Spleen (tissue), 11 donors: Measurements from ENCODE around the gene CACNA2D4. TPM values are rescaled to one million over a fixed set of nuclear protein-coding genes. Genes with fewer than 3 reads are reported as not detected.
A peak's percentile ranks its signal among the peaks of the same experiment; 100 is the strongest.

Experiments
- DNase-seq: peaks from one replicate; pipeline ENCODE4 v3.0.0-alpha.2; 2020
- H3K27ac ChIP-seq, 8 donors: fragments of 200-600 bp; sonication (generic) in 7 of 8; 1 replicate in 4 of 8; 2 replicates in 4 of 8; pipeline versions ENCODE4 v1.5.0 to v1.8.0; 2016 to 2021; ENCODE audit warnings: inconsistent platforms in 4 of 8, mild to moderate bottlenecking in 4 of 8, moderate library complexity in 1 of 8
- H3K27me3 ChIP-seq, 7 donors: fragments of 200-600 bp; sonication (generic) in 6 of 7; replicated peaks in 1 of 7; 1 replicate in 4 of 7; 2 replicates in 3 of 7; pipeline versions ENCODE4 v1.5.0 to v1.8.0; 2016 to 2021; ENCODE audit warnings: inconsistent platforms in 3 of 7, mild to moderate bottlenecking in 1 of 7
- H3K36me3 ChIP-seq, 6 donors: fragments of 200-600 bp; sonication (generic) in 5 of 6; 1 replicate in 4 of 6; 2 replicates in 2 of 6; pipeline versions ENCODE4 v1.5.0 to v1.8.0; 2016 to 2021; ENCODE audit warnings: inconsistent platforms in 2 of 6
- H3K4me1 ChIP-seq, 6 donors: fragments of 200-600 bp; sonication (generic) in 5 of 6; 1 replicate in 3 of 6; 2 replicates in 3 of 6; pipeline versions ENCODE4 v1.5.0 to v1.8.0; 2016 to 2021; ENCODE audit warnings: inconsistent platforms in 3 of 6
- H3K4me3 ChIP-seq, 8 donors: fragments of 200-600 bp; sonication (generic) in 7 of 8; 1 replicate in 4 of 8; 2 replicates in 4 of 8; pipeline versions ENCODE4 v1.5.0 to v1.8.0; 2016 to 2021; ENCODE audit warnings: inconsistent platforms in 4 of 8, mild to moderate bottlenecking in 4 of 8, moderate library complexity in 2 of 8
- H3K9me3 ChIP-seq, 8 donors: fragments of 200-600 bp; sonication (generic) in 7 of 8; 1 replicate in 4 of 8; 2 replicates in 4 of 8; pipeline versions ENCODE4 v1.5.0 to v1.8.0; 2016 to 2021; ENCODE audit warnings: inconsistent platforms in 4 of 8
- POLR2A ChIP-seq, 3 donors: fragments of 450-650 bp; IDR thresholded peaks; one replicate each; pipeline ENCODE4 v1.5.1; 2017; ENCODE audit warnings: antibody characterized with exemption in 3 of 3, mild to moderate bottlenecking in 1 of 3
- POLR2AphosphoS5 ChIP-seq, 3 donors: sonication (generic); formaldehyde crosslinking; IDR thresholded peaks; one replicate each; pipeline ENCODE4 v1.5.1; 2017; ENCODE audit warnings: antibody characterized with exemption in 3 of 3
- WGBS, 5 donors: extraction: QIAGEN DNeasy Blood & Tissue Kit in 3 of 5; methylation state at CpG; one replicate each; pipeline versions ENCODE4 v1.1.5 to v1.1.7; 2013 to 2018; 5-methylcytosine and 5-hydroxymethylcytosine counted together
- intact Hi-C: fragments of 100-400 bp; cut with DNase I; formaldehyde crosslinking; loops from one replicate; pipeline ENCODE4 v1.15.0; 2023; ENCODE audit warnings: low total_unique reads
- polyA plus RNA-seq, 3 donors: library from polyadenylated mRNA; stranded (reverse); fragments of 200-250 nt; gene quantifications; one replicate each; pipeline ENCODE4 v1.2.1, GENCODE V29; 2013
- total RNA-seq, 7 donors: library from RNA; depleted of rRNA in 3 of 7; stranded (reverse); fragments of >200 nt in 3 of 7; fragmentation: NEBNext Ultra II Directional in 4 of 7; extraction: Animal tissue kit (Norgen Biotek cat#: 25700) in 4 of 7; gene quantifications; one replicate each; pipeline versions ENCODE4 v1.1.0 to v1.2.1, GENCODE V29; 2016 to 2021
- TF ChIP-seq, protein P1 (sequence below), 11 experiments: fragments of 200-600 bp in 7 of 11; fragments of 450-650 bp in 4 of 11; sonication (generic) in 4 of 11; IDR thresholded peaks in 8 of 11; conservative IDR thresholded peaks in 3 of 11; 1 replicate in 7 of 11; 2 replicates in 4 of 11; pipeline versions ENCODE4 v1.4.0 to v1.8.0; 2016 to 2021; ENCODE audit warnings: antibody characterized with exemption in 11 of 11, inconsistent platforms in 4 of 11, mild to moderate bottlenecking in 1 of 11
- donor health status: healthy with polysubstance abuse.
- donor health status: DM: no; HTN: no; CAD: no; lungs with moderate emphysema.
- donor health status: DM: no; HTN: no; CAD: no.
- donor health status: Bipolar disorder and iron deficiency.
- donor health status: healthy.
- donor health status: DM: no; HTN: no; CAD: no.
- donor health status: DM: yes; HTN: yes; CAD: no.

CACNA2D4 gene
- total and polyA plus RNA-seq, 10 donors = 3.3 to 11.8 (median 7.0) TPM

GRCh38 chr12:1809591-1810190 lies 108.8 kb downstream of the CACNA2D4 start:
- H3K27ac ChIP-seq = peak overlapping the region in 3 of 8 donors; percentile 23 to 92 (median 28)
- H3K36me3 ChIP-seq = no peaks in the 10 kb centered on the region
- TF ChIP-seq POLR2A (IDR thresholded peaks at IDR 0.05) = no peak
- TF ChIP-seq POLR2AphosphoS5 (IDR thresholded peaks at IDR 0.05) = no peak
- TF ChIP-seq, protein P1, sequence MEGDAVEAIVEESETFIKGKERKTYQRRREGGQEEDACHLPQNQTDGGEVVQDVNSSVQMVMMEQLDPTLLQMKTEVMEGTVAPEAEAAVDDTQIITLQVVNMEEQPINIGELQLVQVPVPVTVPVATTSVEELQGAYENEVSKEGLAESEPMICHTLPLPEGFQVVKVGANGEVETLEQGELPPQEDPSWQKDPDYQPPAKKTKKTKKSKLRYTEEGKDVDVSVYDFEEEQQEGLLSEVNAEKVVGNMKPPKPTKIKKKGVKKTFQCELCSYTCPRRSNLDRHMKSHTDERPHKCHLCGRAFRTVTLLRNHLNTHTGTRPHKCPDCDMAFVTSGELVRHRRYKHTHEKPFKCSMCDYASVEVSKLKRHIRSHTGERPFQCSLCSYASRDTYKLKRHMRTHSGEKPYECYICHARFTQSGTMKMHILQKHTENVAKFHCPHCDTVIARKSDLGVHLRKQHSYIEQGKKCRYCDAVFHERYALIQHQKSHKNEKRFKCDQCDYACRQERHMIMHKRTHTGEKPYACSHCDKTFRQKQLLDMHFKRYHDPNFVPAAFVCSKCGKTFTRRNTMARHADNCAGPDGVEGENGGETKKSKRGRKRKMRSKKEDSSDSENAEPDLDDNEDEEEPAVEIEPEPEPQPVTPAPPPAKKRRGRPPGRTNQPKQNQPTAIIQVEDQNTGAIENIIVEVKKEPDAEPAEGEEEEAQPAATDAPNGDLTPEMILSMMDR (IDR thresholded peaks at IDR 0.05 in 8 of 11, conservative IDR thresholded peaks at IDR 0.05 in 3 of 11) = no peak
- DNase-seq = peak; percentile 61
- no peaks in the 10 kb centered on the region for H3K9me3 ChIP-seq
- 88 to 93% (median 92%) methylated on average over 13 of the region's 13 CpGs for WGBS, 5 donors
- H3K4me1 ChIP-seq = peaks cover 6 to 79% (median 39%) of the 10 kb centered on the region in 6 donors
- intact Hi-C loops = no loop called here
- no peaks in the 10 kb centered on the region for H3K27me3 ChIP-seq
- no peak overlapping the region for H3K4me3 ChIP-seq

- TF ChIP-seq POLR2A (IDR thresholded peaks at IDR 0.05) = no peak
- 77 to 84% (median 82%) methylated on average over 22 of the region's 22 CpGs for WGBS, 5 donors
- H3K4me1 ChIP-seq = peaks cover 6 to 77% (median 39%) of the 10 kb centered on the region in 6 donors
- no peaks in the 10 kb centered on the region for H3K36me3 ChIP-seq
- no peaks in the 10 kb centered on the region for H3K9me3 ChIP-seq
- H3K27ac ChIP-seq = peak overlapping the region in 2 of 8 donors; percentile 28 to 92
- DNase-seq = peak; percentile 69
- no peaks in the 10 kb centered on the region for H3K27me3 ChIP-seq
- intact Hi-C loops = no loop called here
- H3K4me3 ChIP-seq = no peak overlapping the region
Observed at GRCh38 chr12:1808798-1809480, 109.5 kb downstream of the CACNA2D4 start.

GRCh38 chr12:1808036-1808797 lies 110.2 kb downstream of the CACNA2D4 start:
- TF ChIP-seq, protein P1 (IDR thresholded peaks at IDR 0.05 in 8 of 11, conservative IDR thresholded peaks at IDR 0.05 in 3 of 11) = no peak
- TF ChIP-seq POLR2AphosphoS5 (IDR thresholded peaks at IDR 0.05) (no peak), POLR2A (IDR thresholded peaks at IDR 0.05) (no peak)
- intact Hi-C loops = no loop called here
- peak; percentile 67 for DNase-seq
- Histone ChIP-seq H3K36me3 (no peaks in the 10 kb centered on the region), H3K9me3 (no peaks in the 10 kb centered on the region), H3K4me3 (no peak overlapping the region), H3K4me1 (peaks cover 6 to 70% (median 33%) of the 10 kb centered on the region in 6 donors), H3K27ac (no peak overlapping the region), H3K27me3 (no peaks in the 10 kb centered on the region)
- WGBS, 5 donors = 84 to 93% (median 90%) methylated on average over 19 of the region's 19 CpGs

- H3K27ac ChIP-seq = no peak overlapping the region
- 86 to 90% (median 88%) methylated on average over 15 of the region's 15 CpGs for WGBS, 5 donors
- H3K9me3 ChIP-seq = no peaks in the 10 kb centered on the region
- H3K4me3 ChIP-seq = no peak overlapping the region
- no peaks in the 10 kb centered on the region for H3K36me3 ChIP-seq
- TF ChIP-seq, protein P1 (IDR thresholded peaks at IDR 0.05 in 8 of 11, conservative IDR thresholded peaks at IDR 0.05 in 3 of 11) = no peak
- TF ChIP-seq POLR2A (IDR thresholded peaks at IDR 0.05) = no peak
- no peak for TF ChIP-seq POLR2AphosphoS5 (IDR thresholded peaks at IDR 0.05)
- no peaks in the 10 kb centered on the region for H3K27me3 ChIP-seq
- peak; percentile 76 for DNase-seq
- H3K4me1 ChIP-seq = peaks cover 2 to 60% (median 27%) of the 10 kb centered on the region in 6 donors
- intact Hi-C loops = no loop called here
Observed at GRCh38 chr12:1807087-1807860, 111.2 kb downstream of the CACNA2D4 start.
